Astrocyte (in vitro differentiated cells and primary cell): ENCODE measurements around the gene ADAMTS17.

Source experiments
- EZH2 ChIP-seq: IDR thresholded peaks from 2 replicates; pipeline ENCODE4 v1.6.1; 2012; ENCODE audit warnings: mild to moderate bottlenecking, low read length, inconsistent platforms; ENCODE audit not compliant: insufficient read depth
- TF ChIP-seq, protein P1 (sequence below): IDR thresholded peaks from 2 replicates; pipeline ENCODE4 v1.5.1; 2011; ENCODE audit warnings: low read depth, mild to moderate bottlenecking, inconsistent platforms, low read length, moderate library complexity; ENCODE audit not compliant: insufficient read depth

DNA sequence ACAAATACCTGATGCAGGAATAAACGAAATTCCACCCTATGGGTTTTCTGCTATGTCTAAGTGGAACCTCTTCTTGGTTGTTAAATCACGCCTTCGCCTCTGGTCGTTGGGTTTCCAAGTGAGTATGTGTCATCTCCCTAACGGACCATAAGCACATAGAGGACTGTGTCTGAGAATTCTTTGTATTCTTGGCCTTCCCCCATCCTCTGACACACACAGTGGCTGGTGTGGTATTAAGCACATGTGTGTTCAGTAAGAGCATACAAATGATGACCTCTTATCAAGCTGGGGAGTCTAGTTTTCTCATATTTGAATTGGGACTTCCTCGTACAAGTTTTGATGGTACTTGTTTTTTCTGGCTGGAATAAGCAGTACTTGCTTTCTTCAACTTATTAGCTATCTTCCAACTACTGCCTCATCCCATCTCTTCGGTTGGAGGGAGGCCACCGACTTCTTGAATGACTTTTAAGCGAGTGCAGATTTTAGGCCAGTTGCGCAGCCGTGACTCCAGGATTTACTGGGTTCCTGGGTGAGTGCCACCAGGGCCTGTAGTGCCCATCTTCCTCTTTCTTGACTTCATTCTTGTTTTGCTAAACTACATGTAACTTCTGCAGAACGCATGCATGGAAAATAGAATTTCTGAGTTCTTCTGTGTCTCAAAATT lies 240.2 kb downstream of the ADAMTS17 start:
- TF ChIP-seq, protein P1, sequence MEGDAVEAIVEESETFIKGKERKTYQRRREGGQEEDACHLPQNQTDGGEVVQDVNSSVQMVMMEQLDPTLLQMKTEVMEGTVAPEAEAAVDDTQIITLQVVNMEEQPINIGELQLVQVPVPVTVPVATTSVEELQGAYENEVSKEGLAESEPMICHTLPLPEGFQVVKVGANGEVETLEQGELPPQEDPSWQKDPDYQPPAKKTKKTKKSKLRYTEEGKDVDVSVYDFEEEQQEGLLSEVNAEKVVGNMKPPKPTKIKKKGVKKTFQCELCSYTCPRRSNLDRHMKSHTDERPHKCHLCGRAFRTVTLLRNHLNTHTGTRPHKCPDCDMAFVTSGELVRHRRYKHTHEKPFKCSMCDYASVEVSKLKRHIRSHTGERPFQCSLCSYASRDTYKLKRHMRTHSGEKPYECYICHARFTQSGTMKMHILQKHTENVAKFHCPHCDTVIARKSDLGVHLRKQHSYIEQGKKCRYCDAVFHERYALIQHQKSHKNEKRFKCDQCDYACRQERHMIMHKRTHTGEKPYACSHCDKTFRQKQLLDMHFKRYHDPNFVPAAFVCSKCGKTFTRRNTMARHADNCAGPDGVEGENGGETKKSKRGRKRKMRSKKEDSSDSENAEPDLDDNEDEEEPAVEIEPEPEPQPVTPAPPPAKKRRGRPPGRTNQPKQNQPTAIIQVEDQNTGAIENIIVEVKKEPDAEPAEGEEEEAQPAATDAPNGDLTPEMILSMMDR: no peak
- no peak for TF ChIP-seq EZH2
